ENCODE measurements around the gene FGB.

Gene FGB

DNA sequence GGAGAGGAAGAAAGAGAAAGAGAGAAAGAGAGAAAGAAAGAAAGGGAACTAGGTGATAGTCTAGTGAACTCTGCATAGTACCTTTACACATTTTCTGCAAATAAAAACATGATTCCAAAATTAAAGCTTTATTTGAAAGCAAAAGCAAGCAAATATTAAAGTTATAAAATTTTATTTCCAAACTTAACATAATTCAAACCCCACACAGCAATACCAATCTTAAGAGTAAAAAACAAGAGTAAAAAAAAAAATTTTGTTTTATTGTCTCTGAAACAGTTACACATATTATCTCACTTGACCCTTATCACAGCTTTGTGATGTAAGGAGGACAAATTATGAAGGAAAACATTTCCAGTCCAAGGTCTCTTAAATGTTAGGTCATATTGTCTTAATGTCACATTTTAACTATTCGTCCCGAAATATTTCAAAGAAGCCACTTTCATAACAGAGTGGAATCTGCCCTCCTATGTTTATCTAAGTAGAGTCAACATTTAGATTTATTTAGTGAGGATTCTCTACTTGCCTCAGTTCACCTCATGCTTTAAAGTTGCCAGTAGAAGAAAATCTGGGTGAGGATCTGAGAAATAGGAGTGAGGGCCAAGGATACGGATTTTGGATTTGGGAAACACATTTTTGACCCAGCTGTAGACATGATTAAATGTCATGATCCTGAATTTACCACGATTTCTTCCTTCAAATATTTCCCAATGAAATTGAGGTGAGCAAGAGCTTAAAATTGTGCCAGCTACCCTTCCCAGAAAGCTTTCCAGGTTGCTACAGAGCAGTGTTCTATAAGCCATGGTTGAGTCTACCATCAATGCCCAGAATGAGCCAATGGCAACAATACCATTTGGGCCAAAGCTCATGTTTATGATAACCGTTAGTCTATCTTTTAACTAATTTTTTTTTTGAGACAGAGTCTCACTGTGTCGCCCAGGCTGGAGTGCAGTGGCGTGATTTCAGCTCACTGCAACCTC is 35.3 kb downstream of the FGB start:
- DNase-seq: no peak

DNA sequence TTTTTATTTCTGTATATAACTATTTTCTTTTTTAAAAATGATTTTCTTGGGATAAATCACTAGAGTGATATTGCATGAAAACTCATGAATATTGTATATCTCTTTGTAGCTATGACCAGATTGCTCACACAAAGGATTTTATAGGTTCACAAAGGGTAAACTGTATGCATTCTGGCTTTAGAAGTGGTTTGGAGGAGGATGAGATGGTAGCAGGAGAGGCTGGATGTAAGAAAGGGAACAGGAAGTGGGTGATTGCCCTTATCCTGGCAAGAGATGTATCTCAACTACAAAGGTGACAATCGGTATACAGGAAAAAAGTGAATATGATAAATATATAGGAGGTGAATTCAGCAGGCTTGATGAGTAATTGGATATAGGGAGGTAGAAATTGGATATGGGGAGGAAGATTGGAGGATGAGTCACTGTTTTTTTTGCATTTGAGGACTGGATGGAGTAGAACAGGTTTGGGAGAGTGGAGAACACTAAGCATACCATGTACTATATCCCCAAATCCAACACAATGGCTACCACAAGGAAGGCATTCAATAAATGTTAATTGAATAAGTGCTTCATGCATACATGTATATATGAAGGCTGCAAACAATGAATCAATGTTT is 39.7 kb downstream of the FGB start:
- DNase-seq: no peak

DNA sequence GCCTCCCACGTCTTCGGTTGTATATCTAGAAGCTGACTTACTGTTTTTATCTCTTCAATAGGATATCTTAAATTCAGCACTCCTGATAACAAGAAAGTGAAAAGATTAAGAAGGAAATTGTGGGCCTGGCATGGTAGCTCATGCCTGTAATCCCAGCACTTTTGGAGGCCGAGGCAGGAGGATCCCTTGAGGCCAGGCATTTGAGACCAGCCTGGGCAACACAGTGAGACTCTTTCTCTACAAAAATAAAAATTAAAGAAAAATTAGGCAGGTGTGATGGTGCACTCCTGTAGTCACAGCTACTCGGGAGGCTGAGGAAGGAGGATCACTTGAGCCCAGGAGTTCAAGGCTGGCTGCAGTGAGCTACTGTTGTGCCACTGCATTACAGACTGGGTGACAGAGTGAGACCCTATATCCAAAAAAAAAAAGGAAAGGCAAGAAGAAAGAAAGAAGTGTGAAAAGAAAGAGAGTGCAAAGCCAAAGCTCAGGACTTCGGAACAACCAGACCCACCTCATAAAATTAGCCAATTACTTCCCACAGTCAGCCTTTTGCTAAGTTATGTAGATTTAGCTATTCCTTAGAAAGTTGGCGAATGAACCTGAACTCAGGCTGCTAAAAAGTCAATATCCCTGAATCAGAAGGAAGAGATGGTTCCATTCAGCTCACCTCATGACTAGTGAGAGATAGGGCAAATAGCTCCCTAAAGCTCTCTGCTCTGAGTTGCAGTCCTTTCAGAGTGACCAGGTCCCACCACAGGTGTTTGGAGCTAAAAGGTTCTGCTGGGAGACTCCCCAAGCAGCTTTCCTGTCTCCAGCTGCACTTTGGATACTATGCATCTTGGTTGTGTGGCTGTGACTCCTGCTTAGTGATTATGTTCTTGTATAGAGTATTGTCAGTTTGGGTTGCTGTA is 40.5 kb downstream of the FGB start:
- no peak for DNase-seq

DNA sequence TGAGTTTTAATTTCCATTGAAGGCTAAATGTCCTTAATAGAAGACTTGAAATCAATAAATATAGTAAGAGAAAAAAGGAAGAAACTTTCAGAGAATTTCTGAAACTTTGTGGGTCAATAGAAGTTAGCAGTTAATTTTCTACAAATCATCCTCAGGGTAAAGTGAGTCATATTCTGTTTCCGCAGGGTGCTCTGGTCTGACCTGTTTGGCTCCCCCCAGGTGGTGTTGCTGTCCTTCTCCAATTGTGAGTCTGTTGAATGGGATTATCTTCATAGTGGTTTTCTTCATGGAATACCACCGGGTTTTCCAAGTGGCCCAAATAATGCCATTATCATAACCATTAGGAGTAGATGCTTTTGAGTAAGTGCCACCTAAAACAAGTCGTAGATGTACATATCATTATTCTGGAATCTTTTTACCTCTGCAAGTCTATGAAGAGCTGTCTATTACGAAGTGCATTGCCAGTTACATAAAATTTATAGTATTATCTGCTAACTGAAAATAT is 41.9 kb downstream of the FGB start:
- DNase-seq: no peak

DNA sequence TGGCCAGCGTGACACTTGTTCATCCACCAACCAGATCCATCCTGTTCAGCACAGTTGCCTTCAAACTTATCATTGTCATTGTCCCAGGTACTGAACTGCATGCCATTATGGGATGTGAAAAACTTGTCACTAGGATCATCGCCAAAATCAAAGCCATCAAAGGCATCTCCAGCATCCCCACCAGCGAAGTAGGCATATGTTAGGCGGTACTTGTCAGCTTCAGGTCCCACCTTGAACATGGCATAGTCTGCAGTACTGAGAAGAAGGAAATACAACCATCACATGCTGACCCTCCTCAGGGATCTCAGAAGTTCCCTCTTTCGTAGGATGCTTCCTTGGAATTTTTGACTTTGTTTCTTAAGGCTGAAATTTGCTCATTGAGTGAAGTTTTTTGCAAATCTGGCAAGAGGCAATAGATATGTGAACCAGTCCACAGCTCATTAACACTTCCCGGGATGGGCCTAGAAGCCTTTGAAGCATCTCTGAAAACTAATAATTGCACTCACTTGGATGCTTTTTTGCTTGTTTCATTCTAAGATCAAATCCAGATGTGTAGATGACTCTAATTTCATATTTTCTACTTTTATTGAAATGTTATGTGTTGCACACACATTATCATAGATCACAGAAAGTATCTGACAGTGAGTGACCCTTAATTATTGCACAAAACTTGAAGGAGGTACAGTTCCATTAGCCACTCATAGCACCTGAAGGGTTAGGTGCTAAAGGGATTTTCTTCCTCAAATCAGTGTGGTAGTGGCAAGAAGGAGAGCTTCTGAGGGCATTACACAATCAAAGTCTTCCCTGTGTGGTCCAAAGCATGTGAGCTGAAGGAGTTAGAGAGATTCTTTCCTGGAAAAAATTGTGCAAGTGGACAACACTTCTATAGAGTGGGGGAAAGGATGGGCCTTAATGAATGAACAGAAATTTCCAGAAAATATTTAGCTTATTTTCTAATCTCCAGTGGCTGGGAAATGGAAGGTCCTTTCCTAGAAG is 44.2 kb downstream of the FGB start:
- DNase-seq: no peak

DNA sequence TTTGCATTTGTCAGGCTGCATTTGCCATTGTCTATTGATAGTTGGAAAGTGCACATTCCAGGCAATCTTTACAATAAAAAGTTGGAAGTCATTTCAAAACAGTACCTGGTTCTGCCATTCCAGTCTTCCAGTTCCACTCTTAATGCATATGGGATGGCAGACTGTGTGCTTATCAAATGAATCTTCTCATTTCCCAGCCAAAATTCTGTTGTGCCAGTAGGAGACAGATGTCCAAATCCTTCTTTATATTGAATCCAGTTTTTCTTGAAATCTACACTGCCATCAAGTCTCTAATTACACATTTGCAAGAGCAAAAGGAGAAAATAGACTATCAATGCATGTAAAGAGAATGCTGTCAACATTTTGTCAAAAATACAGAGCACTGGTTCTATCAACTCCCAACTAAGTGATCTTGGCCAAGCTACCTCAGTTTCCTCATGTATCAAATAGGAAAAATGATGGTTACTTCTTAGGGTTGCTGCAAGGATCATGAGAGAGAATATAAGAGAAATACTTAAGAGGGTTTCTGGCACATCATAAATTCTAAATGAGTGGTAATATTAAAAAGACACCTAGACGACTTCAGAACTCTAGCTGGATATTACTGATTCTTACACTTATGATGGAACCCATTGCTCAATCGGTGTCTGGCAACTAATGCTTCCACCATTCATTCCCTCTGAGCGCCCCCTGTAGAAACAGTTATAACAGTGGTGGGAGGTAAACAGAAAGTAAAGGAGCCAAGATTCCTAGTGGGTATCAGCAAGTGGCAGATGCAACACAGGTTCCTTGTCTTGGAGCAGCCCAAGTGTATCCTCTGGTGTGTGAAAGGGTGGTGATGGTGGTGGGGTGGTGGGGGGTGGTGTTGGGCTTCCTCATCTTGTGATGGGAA is 45.8 kb downstream of the FGB start:
- no peak for DNase-seq

DNA sequence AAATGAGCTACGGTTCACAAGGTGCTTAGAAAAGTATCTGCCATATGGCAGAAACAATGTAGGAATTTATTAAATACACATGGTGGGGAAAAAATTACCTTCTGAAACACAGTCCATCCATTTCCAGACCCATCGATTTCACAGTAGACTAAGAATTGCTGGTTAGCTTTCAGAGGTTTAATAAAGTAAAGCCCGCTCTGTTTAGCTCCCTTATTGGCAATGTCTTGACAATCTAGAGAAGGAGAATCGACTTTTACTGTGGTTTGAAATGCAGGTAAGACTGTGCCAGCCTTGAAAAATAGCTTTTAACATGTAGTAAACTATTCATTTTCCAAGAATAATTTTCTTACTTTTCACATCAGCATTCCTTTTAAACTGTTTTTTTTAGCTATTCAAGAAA is 46.7 kb downstream of the FGB start:
- DNase-seq: no peak

DNA sequence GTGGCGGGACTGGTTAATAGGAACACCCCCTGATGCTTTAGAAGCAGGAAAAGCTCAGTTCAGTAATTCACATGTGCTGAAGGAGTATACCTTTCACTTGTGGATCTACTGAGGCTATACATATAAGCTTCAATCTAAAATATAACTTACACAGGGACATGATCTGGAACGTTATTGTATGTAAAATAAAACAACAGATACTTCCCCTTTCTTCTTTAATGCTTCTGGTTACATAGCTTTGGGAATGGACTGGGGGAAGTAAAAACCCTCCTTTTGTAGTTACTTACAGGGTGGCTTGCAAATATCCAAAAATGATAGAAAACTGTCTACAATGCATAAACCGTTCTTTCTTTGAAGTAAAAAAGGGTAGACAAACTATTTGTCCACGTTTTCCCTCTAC is 47.8 kb downstream of the FGB start:
- no peak for DNase-seq

DNA sequence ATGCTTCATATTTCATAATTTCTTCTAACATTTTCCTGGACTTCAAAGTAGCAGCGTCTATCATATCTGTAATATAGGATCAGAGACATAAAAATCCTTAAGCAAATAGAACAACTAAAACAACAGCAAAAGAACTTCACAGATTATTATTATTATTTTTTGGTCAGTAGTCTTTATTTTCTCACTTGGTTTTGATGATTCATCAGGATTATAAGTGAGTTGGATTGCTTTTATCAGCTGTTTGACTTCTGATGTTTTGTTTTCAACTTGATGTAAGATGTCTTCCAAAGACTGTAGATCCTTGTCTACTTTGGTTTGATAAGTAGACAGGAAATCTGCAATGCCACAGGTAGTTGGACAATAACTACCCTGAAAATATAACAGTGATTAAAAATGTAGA is 49.0 kb downstream of the FGB start:
- DNase-seq: no peak

DNA sequence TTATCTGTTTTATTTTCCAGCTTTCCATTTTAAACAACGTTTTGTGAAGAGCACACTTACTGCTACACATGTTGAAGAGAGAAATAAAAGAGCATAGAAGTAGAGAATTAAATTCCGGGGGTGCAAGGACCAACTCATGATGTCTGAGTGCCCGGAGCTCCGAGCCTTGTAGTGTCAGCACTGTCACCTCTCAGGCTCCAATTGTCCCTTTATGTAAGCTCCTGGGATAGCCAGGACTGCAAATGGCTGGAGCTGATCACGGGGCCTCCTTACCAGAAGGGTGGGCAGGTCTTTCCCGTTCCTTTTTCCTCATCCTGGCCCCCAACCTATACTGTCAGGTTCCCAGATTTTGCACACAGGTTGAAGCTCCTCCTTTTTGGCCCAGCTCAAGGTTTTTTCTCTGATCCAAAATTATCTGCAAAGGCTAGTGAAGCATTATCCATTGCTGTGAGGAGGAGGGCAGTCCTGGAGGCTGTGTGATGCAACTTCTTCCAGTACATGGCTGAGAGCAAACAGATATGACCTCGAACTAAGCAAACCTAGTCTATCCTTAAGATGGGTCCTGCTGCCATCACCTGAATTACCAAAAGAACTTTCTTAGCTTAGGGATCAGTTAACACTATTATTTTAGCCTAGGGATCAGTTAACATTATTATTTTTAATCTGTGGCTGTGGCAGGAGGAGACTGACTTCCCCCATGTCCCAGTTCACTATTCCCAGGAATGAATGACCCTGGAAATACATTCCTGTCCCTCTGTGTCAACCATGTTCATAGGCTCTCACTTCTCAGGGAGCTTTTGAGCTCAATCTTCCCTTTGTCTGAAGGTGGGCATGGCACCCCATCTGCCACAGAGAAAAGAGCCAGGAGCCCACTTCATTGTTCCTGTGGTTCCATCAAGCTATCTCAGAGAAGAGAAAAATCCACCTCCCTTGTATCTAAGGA is 49.9 kb downstream of the FGB start, which contains the start of gene FGG:
Gene FGG, minus strand, starts transcription at position 185 of the 943 bp plus-strand sequence. Its CDS starts 47 bp downstream, at position 138.
- DNase-seq: no peak

DNA sequence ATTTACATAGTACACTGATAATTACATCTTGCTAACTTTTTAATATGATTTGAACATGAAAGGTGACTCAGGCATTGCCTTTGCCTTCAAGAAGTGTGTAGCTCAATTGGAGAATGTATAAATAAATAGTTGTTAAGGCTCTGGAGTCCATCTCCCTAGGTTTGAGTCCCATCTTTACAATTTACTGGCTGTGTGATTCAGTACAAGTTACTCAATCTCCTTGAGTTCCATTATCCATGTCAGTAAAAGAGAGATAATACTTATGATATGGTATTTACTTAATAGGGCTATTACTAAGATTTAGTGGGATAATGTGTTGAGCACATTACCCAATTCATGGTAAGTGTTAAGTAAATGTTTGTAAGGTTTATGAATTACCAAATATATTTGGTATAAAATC is 51.5 kb downstream of the FGB start:
- DNase-seq: no peak

DNA sequence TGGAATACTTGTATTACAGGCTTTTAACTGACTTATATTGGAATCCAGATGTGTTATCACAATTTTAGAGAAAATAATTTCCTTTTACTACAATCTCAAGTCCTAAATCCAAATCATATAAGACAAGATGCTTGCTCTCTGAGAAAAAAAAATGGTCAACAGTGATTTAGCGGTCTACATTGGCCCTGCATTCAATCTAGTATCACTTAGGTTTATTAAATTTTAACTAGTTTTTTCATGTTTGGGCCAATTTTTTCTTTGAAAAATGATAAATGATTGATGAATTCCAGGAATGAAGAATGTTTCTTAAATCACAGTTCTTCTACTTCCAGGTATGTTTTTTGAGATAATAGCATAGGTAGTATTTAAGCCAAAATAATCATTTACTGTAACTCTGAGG is 52.4 kb downstream of the FGB start:
- no peak for DNase-seq

DNA sequence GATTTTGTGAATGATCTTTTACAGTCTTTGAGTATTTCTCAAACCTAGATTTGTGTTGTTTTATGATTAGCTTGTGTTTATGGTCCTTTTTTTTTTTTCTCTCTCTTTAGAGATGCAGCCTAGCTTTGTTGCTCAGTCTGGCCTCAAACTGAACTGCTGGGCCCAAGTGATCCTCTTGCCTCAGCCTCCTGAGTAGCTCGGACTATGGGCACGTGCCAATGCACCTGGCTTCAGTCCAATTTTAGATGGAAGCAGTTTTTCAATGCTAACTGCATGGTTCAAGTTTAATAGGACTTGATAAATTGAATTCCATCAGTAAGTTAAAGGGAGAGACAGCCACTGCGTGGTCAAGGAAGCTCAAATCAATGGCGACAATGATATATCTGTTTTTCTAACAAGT is 53.5 kb downstream of the FGB start:
- no peak for DNase-seq

DNA sequence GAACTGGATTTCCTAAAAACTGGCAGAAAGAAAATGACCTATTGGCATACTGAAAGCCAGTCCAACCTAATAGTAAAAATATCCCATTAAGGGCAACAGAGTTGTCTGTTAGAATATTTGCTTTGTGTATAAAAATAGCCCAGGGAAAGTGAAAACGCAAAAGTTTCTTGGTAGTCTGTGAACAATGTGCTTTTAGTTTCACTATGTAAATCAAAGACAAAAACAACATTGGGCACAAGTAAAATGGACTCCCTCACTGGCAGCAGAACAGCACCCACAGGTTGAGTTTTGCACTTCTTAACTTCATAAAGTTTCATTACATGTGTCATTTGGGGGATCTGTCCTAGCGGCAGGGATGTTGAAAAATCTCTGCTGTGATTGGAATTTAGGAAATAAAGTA is 53.9 kb downstream of the FGB start:
- DNase-seq: no peak

DNA sequence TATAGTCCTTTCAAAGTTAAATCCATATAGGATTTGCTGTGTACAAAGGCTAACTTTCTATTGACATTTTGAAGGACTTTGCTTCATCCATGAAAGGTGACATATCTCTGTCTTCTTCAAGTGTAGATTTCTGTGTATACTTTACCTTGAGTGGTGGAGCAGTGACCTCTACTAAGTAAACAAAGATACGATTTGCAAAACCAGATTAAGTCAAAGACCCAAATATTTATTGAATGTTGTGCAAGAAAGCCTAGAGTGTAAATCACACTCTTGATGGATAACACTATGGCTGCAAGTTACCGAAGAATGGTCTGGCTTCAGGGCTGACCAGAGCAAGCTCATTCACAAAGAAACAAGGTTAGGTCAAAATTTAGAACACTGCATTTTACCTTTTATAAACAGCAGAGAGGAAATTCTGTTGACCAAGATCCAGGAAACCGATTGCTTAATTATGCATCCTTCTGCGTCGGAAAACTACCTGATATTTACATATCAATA is 55.1 kb downstream of the FGB start:
- DNase-seq: no peak

DNA sequence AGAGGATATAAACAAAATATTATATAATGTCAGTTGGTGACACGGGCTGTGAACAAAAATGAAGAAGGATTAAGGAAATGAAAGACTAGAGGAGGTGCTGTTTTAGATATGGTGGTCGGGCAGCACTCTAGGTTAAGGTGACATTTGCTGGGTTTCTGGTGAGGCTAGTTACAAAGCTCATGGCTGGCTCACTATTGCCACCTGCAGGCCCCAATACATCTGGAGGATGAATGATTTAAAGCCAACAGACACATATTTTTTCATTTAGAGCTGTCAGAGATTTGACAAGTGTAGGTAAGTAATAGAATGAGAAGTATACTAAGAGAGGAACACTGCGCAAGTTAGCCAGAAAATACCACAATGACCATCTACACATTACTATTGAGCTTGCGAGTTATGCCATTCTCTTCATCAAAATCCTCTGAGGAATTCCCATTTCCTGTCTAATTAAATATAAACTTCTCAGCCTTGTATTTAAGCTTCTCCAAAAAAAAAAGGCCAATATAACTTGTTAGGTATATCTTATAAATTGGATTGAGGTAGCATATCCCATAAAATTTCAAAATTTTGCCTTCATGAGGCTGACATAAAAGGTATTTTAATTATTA is 56.0 kb downstream of the FGB start:
- peak; percentile 5 to 42 for DNase-seq

DNA sequence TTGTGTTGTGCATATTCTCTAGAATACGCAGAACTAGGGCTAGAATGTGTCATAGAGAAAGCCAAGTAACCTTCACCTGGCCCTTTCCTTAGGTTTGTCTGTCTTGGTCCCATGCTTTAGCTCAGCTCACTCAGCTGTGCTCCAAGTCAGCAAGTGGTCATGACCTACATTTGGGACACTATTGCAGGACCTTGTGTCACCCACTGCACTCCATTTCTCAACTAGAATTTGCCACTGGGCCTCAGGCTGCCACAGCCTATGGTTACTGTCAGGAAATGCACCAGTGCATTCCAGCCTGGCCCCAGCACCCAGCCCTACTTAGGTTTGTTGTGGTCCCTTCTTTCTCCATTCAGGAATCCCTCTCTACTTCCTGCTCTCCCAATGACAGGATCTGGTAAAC is 57.3 kb downstream of the FGB start:
- DNase-seq: no peak

Measured in NCI-H446 (cell line).